ENCODE measurements around the gene SHMT2.

SHMT2 gene

DNA sequence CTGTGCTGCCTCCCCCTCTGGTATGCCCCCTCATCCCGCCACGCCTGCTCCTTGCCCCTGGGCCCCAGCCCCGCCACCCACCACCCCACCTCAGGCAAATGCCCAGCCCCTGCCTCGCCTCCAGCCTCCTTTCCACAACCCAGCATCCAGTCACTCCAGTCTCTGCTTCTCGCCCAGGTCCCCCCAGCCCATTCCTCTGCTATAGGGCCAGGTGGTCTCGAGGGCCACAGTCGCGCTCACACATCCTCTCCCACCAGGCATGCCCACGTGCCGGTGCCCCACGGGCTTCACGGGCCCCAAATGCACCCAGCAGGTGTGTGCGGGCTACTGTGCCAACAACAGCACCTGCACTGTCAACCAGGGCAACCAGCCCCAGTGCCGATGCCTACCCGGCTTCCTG, 19.1 kb upstream of the SHMT2 start:
- peaks cover 21% of the 10 kb centered on the region for H3K27me3 ChIP-seq
- TF ChIP-seq, protein P1, sequence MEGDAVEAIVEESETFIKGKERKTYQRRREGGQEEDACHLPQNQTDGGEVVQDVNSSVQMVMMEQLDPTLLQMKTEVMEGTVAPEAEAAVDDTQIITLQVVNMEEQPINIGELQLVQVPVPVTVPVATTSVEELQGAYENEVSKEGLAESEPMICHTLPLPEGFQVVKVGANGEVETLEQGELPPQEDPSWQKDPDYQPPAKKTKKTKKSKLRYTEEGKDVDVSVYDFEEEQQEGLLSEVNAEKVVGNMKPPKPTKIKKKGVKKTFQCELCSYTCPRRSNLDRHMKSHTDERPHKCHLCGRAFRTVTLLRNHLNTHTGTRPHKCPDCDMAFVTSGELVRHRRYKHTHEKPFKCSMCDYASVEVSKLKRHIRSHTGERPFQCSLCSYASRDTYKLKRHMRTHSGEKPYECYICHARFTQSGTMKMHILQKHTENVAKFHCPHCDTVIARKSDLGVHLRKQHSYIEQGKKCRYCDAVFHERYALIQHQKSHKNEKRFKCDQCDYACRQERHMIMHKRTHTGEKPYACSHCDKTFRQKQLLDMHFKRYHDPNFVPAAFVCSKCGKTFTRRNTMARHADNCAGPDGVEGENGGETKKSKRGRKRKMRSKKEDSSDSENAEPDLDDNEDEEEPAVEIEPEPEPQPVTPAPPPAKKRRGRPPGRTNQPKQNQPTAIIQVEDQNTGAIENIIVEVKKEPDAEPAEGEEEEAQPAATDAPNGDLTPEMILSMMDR (IDR thresholded peaks at IDR 0.05; ENCODE audit: low read depth, low read length): no peak
- H3K9me3 ChIP-seq: no peaks in the 10 kb centered on the region
- no peaks in the 10 kb centered on the region for H3K4me1 ChIP-seq
- no peak for DNase-seq
- no peak overlapping the region for H3K4me3 ChIP-seq (ENCODE audit: low read depth, low read length)
- H3K36me3 ChIP-seq: no peaks in the 10 kb centered on the region

DNA sequence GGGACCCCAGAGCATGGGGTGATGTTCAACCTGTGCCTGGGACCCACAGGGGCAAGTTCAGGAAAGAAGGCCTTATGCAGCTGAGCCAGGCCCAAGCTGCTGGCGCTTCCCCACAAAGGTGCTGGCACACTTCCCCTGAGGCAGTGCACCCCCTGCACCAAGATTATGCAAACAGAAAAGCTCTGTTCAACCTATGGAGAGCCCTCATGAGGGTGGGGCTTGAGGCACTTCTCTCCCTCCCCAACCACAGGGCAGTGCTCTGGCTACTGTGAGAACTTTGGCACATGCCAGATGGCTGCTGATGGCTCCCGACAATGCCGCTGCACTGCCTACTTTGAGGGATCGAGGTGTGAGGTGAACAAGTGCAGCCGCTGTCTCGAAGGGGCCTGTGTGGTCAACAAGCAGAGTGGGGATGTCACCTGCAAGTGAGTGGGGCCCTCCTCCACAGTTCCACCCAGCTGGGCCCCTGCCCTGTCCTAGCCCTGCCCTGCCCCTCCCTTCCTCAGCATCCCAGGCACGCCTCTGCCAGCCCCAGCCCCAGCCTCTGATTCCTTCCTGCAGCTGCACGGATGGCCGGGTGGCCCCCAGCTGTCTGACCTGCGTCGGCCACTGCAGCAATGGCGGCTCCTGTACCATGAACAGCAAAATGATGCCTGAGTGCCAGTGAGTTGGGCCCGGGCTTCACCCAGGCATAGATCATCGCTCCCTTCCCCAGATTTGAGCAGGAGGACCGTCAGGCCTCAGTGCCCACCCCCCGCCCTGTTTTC, 18.4 kb upstream of the SHMT2 start:
- peaks cover 28% of the 10 kb centered on the region for H3K27me3 ChIP-seq
- TF ChIP-seq, protein P1 (IDR thresholded peaks at IDR 0.05; ENCODE audit: low read depth, low read length): no peak
- DNase-seq: no peak
- no peaks in the 10 kb centered on the region for H3K36me3 ChIP-seq
- H3K4me1 ChIP-seq: no peaks in the 10 kb centered on the region; the same call in 1 of the 2 replicates
- no peak overlapping the region for H3K4me3 ChIP-seq (ENCODE audit: low read depth, low read length)
- H3K9me3 ChIP-seq: no peaks in the 10 kb centered on the region

DNA sequence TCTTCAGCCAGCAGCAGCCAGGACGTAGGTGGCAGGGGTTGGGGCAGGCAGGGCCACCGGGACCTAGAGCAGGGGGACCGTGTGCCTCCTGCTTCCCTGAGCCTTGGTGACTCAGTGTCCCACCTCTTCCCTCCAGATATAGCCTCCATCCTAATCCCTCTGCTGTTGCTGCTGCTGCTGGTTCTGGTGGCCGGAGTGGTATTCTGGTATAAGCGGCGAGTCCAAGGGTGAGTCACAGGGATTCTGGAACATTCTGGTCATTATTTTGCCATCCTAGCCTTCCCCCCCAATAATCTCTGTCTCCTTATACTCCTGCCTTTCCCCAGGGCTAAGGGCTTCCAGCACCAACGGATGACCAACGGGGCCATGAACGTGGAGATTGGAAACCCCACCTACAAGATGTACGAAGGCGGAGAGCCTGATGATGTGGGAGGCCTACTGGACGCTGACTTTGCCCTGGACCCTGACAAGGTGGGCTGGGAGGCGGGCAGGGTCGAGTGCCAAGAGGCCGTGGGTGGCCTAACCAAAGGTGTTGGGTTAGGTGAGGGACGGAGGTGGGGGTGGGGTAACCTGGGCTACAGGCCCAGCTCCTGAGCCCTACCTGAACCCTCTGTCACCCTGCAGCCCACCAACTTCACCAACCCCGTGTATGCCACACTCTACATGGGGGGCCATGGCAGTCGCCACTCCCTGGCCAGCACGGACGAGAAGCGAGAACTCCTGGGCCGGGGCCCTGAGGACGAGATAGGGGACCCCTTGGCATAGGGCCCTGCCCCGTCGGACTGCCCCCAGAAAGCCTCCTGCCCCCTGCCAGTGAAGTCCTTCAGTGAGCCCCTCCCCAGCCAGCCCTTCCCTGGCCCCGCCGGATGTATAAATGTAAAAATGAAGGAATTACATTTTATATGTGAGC, 17.5 kb upstream of the SHMT2 start:
- Histone ChIP-seq H3K4me1 (no peaks in the 10 kb centered on the region; the same call in 1 of the 2 replicates), H3K36me3 (no peaks in the 10 kb centered on the region), H3K27me3 (peaks cover 36% of the 10 kb centered on the region), H3K4me3 (ENCODE audit: low read depth, low read length) (no peak overlapping the region), H3K9me3 (no peaks in the 10 kb centered on the region)
- DNase-seq: no peak
- TF ChIP-seq, protein P1 (IDR thresholded peaks at IDR 0.05; ENCODE audit: low read depth, low read length): no peak

DNA sequence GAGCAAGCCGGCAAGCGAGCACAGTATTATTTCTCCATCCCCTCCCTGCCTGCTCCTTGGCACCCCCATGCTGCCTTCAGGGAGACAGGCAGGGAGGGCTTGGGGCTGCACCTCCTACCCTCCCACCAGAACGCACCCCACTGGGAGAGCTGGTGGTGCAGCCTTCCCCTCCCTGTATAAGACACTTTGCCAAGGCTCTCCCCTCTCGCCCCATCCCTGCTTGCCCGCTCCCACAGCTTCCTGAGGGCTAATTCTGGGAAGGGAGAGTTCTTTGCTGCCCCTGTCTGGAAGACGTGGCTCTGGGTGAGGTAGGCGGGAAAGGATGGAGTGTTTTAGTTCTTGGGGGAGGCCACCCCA, 16.8 kb upstream of the SHMT2 start:
- DNase-seq: no peak
- Histone ChIP-seq H3K27me3 (peaks cover 43% of the 10 kb centered on the region), H3K36me3 (no peaks in the 10 kb centered on the region), H3K4me3 (ENCODE audit: low read depth, low read length) (no peak overlapping the region), H3K9me3 (no peaks in the 10 kb centered on the region), H3K4me1 (no peaks in the 10 kb centered on the region; the same call in 1 of the 2 replicates)
- TF ChIP-seq, protein P1 (IDR thresholded peaks at IDR 0.05; ENCODE audit: low read depth, low read length): no peak

DNA sequence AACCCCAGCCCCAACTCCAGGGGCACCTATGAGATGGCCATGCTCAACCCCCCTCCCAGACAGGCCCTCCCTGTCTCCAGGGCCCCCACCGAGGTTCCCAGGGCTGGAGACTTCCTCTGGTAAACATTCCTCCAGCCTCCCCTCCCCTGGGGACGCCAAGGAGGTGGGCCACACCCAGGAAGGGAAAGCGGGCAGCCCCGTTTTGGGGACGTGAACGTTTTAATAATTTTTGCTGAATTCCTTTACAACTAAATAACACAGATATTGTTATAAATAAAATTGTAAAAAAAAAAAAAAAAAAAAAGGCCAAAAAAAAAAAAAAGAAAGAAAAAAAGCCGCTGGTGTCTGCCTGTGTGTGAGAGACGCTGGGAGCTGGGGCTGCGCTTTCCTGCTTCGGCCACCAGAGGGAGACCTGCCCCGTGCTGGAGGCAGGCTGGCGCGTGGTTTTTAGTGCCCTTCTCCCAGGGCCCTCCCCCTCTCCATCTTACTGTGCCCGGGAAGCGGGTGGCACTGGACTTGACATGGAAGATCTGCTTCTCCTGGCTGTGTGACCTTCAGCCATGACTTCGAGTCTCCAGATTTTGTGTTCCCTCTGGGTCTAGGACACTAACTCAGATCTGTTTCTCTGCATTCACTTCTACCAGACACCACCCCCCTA, 16.3 kb upstream of the SHMT2 start:
- TF ChIP-seq, protein P1 (IDR thresholded peaks at IDR 0.05; ENCODE audit: low read depth, low read length): peak; percentile 90
- H3K9me3 ChIP-seq: no peaks in the 10 kb centered on the region
- no peaks in the 10 kb centered on the region; the same call in 1 of the 2 replicates for H3K4me1 ChIP-seq
- H3K27me3 ChIP-seq: peaks cover 48% of the 10 kb centered on the region
- DNase-seq: peak; percentile 84
- no peaks in the 10 kb centered on the region for H3K36me3 ChIP-seq
- no peak overlapping the region for H3K4me3 ChIP-seq (ENCODE audit: low read depth, low read length)

Measured in BE2C (cell line).